ENCODE results near the gene FOXP1. TPM values are rescaled to one million over a fixed set of nuclear protein-coding genes. Genes with fewer than 3 reads are reported as not detected.

FOXP1 gene
- total RNA-seq, 1 donor from 2014 or later: 72.3 TPM

GRCh38 chr3:71163198-71163918 lies 420.2 kb downstream of the FOXP1 start:
- no peak for DNase-seq

- no peak for DNase-seq
Measured at GRCh38 chr3:71162221-71162620, 421.3 kb downstream of the FOXP1 start.

GRCh38 chr3:71160785-71161546 lies 422.6 kb downstream of the FOXP1 start:
- no peak for DNase-seq

GRCh38 chr3:71156062-71156665 lies 427.4 kb downstream of the FOXP1 start:
- DNase-seq: no peak

GRCh38 chr3:71154846-71155245 lies 428.7 kb downstream of the FOXP1 start:
- no peak for DNase-seq

- no peak for DNase-seq
Measured at GRCh38 chr3:71153713-71154112, 429.8 kb downstream of the FOXP1 start.

- no peak for DNase-seq
Measured at GRCh38 chr3:71152892-71153265, 430.6 kb downstream of the FOXP1 start.

DNA sequence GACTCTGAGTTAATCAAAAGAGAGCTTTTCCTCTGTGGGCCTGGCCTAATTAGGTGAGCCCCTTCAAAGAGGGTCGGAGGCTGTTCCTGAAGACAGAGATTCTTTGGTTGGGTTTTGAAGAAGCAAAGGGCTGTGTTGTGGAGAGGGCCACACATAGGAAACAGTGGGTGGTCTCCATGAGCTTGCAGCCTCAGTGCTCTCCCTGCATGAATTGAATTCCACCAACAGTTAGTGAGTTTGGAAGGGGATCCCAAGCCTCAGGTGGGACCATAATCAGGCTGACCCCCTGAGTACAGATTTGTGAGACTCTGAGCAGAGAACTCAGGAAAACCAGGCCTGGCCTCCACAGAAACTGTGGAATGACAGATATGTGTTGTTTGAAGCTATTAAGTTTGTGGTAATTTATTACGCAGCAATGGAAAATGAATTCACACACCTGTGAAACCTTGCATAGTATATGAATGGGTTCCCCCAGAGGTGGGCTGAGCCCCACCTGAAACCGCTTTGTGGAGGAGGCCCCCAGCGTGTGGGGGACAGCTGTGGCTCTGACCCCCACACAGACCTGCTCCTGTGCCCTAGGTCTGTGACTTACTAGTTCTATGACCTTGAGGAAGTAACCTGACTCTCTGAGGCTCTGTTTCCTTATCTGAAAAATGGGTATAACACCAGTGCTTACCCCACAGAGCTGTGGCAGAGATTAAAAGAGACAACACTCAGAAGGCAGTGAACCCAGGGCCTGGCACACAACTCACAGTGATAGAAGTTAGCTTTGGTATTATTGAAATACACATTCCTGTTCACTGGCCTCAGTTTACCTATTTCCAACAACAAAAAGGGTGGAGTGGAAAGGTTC lies 431.3 kb downstream of the FOXP1 start:
- DNase-seq: no peak

DNA sequence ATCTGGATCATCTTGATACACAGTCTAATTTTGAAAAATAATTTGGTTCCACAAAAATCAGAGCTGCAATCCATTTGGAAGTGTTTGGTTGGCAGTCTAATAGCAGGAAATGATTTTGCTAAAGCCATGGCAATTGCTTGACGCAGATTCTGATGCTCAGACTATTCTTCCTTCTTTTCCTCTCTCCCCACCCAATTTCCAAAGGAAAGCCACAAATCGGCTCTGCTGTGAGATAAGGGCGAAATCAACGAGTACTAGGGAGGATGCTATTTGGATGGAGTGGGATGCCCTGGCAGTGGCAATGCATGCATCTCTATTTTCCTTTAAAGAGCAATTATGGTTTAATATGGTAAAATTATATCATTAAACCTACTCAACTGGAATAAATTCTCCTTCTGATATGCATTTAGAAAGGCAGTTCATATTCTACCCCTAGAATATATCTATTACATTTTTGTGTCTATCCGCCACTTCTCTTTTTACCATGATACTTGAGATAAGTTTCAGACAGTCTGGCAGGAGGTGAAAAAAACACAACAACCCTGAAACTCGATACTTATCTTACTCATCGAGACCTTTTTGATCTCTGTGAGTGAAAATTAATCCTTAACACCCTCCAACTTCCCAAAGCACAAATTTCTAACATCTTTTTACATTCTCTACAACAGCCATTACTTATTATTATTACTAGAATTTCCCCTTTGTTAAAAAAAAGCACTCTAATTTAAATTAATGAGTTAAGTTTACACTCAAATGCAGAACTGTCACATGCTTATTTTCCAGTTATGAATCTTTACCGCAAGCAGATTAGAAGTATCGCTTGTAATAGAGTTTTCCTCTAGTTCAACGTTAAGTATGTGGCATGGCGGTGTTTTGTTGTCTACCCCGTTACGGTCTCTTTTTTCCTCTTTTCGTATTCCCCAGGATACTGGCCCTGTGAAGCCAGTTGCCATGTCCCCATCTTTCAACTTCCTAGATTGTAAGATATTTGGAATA lies 433.3 kb downstream of the FOXP1 start:
- no peak for DNase-seq

GRCh38 chr3:71148455-71149060 lies 435.0 kb downstream of the FOXP1 start:
- no peak for DNase-seq

DNA sequence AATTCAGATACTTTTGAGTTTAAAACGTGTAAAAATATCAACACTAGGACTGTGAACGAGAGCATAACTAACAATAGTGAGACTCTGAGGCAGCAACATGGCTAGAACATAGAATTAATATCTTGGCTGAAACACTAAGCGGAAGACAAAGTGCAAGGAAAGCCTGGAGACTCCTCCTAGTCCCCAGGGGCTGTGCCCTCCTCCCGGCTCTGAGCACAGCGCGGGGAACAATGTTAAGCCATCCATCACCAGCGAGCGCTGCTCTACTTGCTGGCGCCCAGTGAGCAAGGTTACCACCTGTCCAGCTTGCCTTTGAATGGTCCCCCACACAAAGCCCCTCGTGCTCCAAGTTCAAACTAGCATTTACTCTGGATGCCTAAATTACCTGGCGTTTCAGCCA lies 436.9 kb downstream of the FOXP1 start:
- DNase-seq: no peak

GRCh38 chr3:71145954-71146353 lies 437.6 kb downstream of the FOXP1 start:
- no peak for DNase-seq

GRCh38 chr3:71144525-71145253 lies 438.8 kb downstream of the FOXP1 start:
- DNase-seq: no peak

DNA sequence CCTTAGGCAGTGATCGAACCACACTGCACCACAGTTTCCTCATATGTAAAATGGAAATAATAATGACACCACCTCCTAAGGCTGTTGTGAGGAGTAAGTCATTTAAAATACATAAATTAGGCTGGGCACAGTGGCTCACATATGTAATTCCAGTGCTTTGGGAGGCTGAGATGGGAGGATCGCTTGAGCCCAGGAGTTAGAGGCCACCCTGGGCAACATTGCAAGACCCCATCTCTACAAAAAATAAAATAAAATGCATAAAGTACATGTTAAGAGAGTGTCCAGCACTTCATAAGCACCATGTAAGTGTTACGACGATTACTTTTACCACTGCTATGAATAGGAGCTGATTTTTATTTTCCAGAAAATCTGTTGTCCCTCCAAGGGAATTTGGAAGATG lies 440.0 kb downstream of the FOXP1 start:
- no peak for DNase-seq

DNA sequence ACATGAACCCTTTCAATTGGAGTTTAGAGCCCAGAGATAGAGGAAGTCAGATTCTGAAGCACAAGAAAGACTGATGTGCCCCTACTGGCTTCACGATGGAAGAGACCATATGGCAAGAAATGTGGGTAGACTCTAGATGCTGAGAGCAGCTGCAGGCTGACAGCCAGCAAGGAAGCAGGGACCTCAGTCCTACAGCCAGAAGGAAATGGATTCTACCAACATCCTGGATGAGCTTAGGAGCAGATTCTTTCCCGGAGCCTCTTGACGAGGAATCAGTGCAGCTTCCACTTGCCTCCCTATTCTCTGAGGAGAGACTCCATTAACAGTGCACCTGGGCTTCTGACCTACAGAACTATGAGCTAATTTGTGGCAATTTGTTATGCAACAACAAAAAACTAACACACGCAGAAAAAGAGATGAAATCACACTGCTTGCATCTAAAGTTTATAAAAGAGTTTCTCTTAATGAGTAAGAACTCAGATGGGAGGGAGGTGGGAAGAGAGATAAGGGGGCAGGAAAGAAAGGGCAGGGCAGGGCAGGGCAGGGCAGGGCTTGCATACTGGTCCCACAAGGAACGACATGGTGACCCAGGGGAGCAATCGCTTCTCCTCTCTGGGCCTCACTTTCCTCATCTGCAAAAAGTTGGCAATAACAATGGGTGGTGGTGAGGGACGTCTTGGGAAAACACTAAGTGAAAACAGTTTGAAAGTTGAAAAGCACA lies 440.9 kb downstream of the FOXP1 start:
- DNase-seq: peak; percentile 25

DNA sequence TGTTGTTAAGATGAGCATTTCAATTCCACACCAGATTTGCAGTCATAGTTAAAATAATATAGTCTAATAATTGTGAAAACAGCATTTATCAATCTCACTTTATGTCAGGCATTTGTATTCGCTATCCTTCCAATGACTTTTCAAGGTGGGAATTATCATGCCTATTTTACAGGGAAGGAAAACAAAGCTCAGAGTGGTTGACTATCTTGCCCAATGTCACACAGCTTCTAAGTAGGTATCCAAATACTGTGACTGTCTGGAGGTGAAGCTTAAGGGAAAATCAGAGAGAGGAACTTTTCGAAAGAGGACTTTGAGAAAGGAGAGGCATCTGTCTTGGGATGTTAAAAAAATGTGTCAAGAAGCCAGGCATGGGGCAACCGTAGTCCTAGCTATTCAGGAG lies 443.1 kb downstream of the FOXP1 start:
- DNase-seq: no peak

DNA sequence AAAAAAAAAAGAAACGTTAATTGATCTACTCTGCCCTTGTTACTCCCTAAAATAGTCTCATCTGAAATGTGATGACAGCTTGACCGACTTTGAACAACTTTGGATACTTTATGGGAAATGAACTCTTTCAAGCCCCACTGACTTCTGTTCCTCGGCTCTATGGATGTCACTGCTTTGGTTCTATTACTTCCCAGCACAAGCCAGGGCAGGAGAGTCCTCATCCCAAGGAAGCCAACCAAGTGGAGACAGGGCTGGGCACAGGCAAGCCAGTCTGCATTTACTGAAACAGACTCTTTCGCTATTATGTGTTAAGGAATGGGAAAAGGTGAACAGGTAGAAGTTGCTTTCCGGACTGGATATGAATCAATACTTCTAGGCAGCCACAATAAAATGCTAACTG lies 444.0 kb downstream of the FOXP1 start:
- DNase-seq: no peak

DNA sequence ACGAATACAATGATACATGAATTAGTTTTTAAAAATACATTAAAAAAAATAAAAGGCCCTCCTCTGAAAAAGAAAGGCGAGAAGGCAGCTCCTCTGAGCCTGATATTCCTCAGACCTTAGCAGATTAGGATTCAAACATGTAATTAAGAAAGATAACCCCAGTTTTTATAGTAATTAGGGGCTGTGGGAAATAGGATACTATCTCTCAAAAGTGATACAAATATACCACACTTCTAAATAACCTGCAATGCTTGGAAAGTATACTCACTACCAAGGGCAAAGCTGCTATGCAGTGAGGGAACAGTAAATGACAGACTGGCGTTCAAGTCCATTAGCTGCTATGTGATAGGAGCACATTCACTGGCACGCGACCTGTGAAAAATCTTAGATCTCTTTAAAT lies 445.1 kb downstream of the FOXP1 start:
- no peak for DNase-seq

- DNase-seq: no peak
Measured at GRCh38 chr3:71136276-71136675, 447.3 kb downstream of the FOXP1 start.
